Fibroblast of the aortic adventitia (primary cell): ENCODE data around the gene SKAP1. TPM values are rescaled to one million over a fixed set of nuclear protein-coding genes. Genes with fewer than 3 reads are reported as not detected.

Experiments
- DNase-seq: peaks from one replicate; pipeline ENCODE4 v3.0.0-alpha.2; 2010; ENCODE audit warnings: low read depth
- H3K4me3 ChIP-seq: 2 replicates; pipeline ENCODE4 v1.5.1; 2011; ENCODE audit warnings: low read depth, mild to moderate bottlenecking, control low read depth, low read length, moderate library complexity
- CTCF ChIP-seq: IDR thresholded peaks from 2 replicates; pipeline ENCODE4 v1.5.1; 2011; ENCODE audit warnings: mild to moderate bottlenecking, low read length, control low read depth, inconsistent platforms; ENCODE audit not compliant: insufficient read depth
- total RNA-seq: library from RNA; depleted of rRNA; stranded (reverse); fragments of >200 nt; gene quantifications from 2 replicates; pipeline ENCODE4 v1.2.3, GENCODE V29; 2012; ENCODE audit warnings: low replicate concordance

SKAP1 gene
- total RNA-seq, 1 donor, result not detected

- no peak for DNase-seq
- no peak for TF ChIP-seq CTCF
Measured at GRCh38 chr17:48104440-48104839, 325.6 kb downstream of the SKAP1 start.

GRCh38 chr17:48102798-48103715, 327.0 kb downstream of the SKAP1 start:
- TF ChIP-seq CTCF, result no peak

More at GRCh38 chr17:48104440-48104839, 325.6 kb downstream of the SKAP1 start:
- no peak overlapping the region for H3K4me3 ChIP-seq

GRCh38 chr17:48102043-48102750, 327.8 kb downstream of the SKAP1 start:
- no peak for TF ChIP-seq CTCF
- peak overlapping the region; percentile 87 for H3K4me3 ChIP-seq

More at GRCh38 chr17:48102798-48103715, 327.0 kb downstream of the SKAP1 start:
- no peak for DNase-seq
- no peak overlapping the region for H3K4me3 ChIP-seq

GRCh38 chr17:48101012-48101720, 328.8 kb downstream of the SKAP1 start, which contains the start of gene CBX1:
TSS of gene CBX1 (minus strand) at chr17:48101478. CDS start at chr17:48077004, 24,474 bp downstream.
- H3K4me3 ChIP-seq, result peak within 1 kb of the TSS; percentile 87
- peak; percentile 94 for DNase-seq
- no peak for TF ChIP-seq CTCF

More at GRCh38 chr17:48102043-48102750, 327.8 kb downstream of the SKAP1 start:
- DNase-seq, result no peak

- H3K4me3 ChIP-seq, result peak overlapping the region; percentile 87
- no peak for TF ChIP-seq CTCF
- peak; percentile 61 for DNase-seq
Measured at GRCh38 chr17:48100591-48101011, 329.4 kb downstream of the SKAP1 start.

GRCh38 chr17:48100160-48100559, 329.9 kb downstream of the SKAP1 start:
- no peak for TF ChIP-seq CTCF
- peak overlapping the region; percentile 87 for H3K4me3 ChIP-seq
- DNase-seq, result peak; percentile 58
